CD4-positive, alpha-beta T cell (primary cell): ENCODE measurements around the gene NTRK1. TPM values are rescaled to one million over a fixed set of nuclear protein-coding genes. Genes with fewer than 3 reads are reported as not detected.

Experiments
- ATAC-seq: fragments of 200-7000 bp; cut with Tn5 transposase; one replicate; pipeline ENCODE4 v1.10.0; 2022; ENCODE audit warnings: mild to moderate bottlenecking; ENCODE audit not compliant: poor library complexity
- CTCF ChIA-PET: fragments of 350-600 bp; sonication (Branson Sonifier 250); formaldehyde crosslinking; loops from one replicate; lab custom pipeline; 2021; ENCODE audit warnings: antibody characterized with exemption, inconsistent platforms; lab: Charles Lee
- POLR2A ChIA-PET: fragments of 350-600 bp; sonication (Branson Sonifier 250); formaldehyde crosslinking; loops from one replicate; lab custom pipeline; 2021; ENCODE audit warnings: antibody characterized with exemption, inconsistent platforms; lab: Charles Lee
- DNase-seq, 14 experiments: peaks; one replicate each; pipeline ENCODE4 v3.0.0-alpha.2; 2013 to 2020; ENCODE audit warnings: mixed read lengths in 2 of 14
- H3K27ac ChIP-seq, 2 donors: one replicate each; pipeline versions ENCODE4 v1.5.1 to v1.7.0; 2013; ENCODE audit warnings: low read length in 2 of 2, low read depth in 1 of 2, mild to moderate bottlenecking in 1 of 2
- H3K27me3 ChIP-seq, 2 experiments: 1 replicate in 1 of 2; 2 replicates in 1 of 2; pipeline versions ENCODE4 v1.6.1 to v1.7.0; 2013; ENCODE audit warnings: low read length in 2 of 2, control low read depth in 1 of 2, mild to moderate bottlenecking in 1 of 2, moderate library complexity in 1 of 2; ENCODE audit not compliant: insufficient read depth in 2 of 2, control insufficient read depth in 1 of 2
- H3K36me3 ChIP-seq: one replicate; pipeline ENCODE4 v1.6.1; 2013; ENCODE audit warnings: low read length, control low read depth; ENCODE audit not compliant: insufficient read depth
- H3K4me1 ChIP-seq: one replicate; pipeline ENCODE4 v1.6.1; 2013; ENCODE audit warnings: low read length, control low read depth; ENCODE audit not compliant: insufficient read depth
- H3K4me3 ChIP-seq: one replicate; pipeline ENCODE4 v1.5.1; 2013; ENCODE audit warnings: mild to moderate bottlenecking, low read length, moderate library complexity
- H3K9me3 ChIP-seq, 2 experiments: 1 replicate in 1 of 2; 2 replicates in 1 of 2; pipeline versions ENCODE4 v1.6.1 to v1.7.0; 2013; ENCODE audit warnings: low read length in 2 of 2, mild to moderate bottlenecking in 2 of 2, control low read depth in 1 of 2, moderate library complexity in 1 of 2; ENCODE audit not compliant: control insufficient read depth in 1 of 2, insufficient read depth in 1 of 2
- H3K27ac Mint-ChIP-seq: one replicate; pipeline ENCODE4 v1.8.0; 2020; ENCODE audit warnings: mixed read lengths
- H3K27me3 Mint-ChIP-seq: one replicate; pipeline ENCODE4 v1.8.0; 2021; ENCODE audit warnings: mixed read lengths
- H3K36me3 Mint-ChIP-seq: one replicate; pipeline ENCODE4 v1.8.0; 2021; ENCODE audit warnings: low read depth, mixed read lengths
- H3K4me1 Mint-ChIP-seq: one replicate; pipeline ENCODE4 v1.8.0; 2021; ENCODE audit warnings: low read depth, mixed read lengths
- H3K4me3 Mint-ChIP-seq: one replicate; pipeline ENCODE4 v1.8.0; 2020; ENCODE audit warnings: mild to moderate bottlenecking, mixed read lengths
- H3K9me3 Mint-ChIP-seq: one replicate; pipeline ENCODE4 v1.8.0; 2020; ENCODE audit warnings: mixed read lengths
- CTCF ChIP-seq: fragments of 200-600 bp; IDR thresholded peaks from one replicate; pipeline ENCODE4 v1.8.0; 2022; ENCODE audit warnings: antibody characterized with exemption, mild to moderate bottlenecking
- intact Hi-C, 2 experiments: fragments of 100-400 bp; cut with DNase I in 1 of 2; cut with micrococcal nuclease in 1 of 2; formaldehyde crosslinking; loops; one replicate each; pipeline versions ENCODE4 v1.15.1 to v1.9.0; 2023 to 2025; cut with DNase I, micrococcal nuclease
- total RNA-seq, 174 experiments: library from RNA in 2 of 174; stranded (reverse) in 2 of 174; gene quantifications; one replicate each; pipeline ENCODE4 v1.2.3 and lab custom pipeline; 2021 to 2026

Gene NTRK1
- total RNA-seq, 2 experiments from 2014 or later: 0.42 to 0.52 TPM

GRCh38 chr1:156813298-156813697, 47.4 kb upstream of the NTRK1 start:
- Mint-ChIP-seq H3K4me3 (peak overlapping the region; percentile 83), H3K36me3 (peaks cover 45% of the 10 kb centered on the region), H3K27ac (peak overlapping the region; percentile 98), H3K27me3 (peaks cover 6% of the 10 kb centered on the region), H3K9me3 (no peaks in the 10 kb centered on the region), H3K4me1 (peaks cover 58% of the 10 kb centered on the region)
- Histone ChIP-seq H3K27me3 (no peaks in the 10 kb centered on the region), H3K4me1 (peaks cover 87% of the 10 kb centered on the region), H3K27ac (peak overlapping the region; percentile 97 to 99), H3K9me3 (no peaks in the 10 kb centered on the region), H3K4me3 (peak overlapping the region; percentile 73), H3K36me3 (peaks cover 51% of the 10 kb centered on the region)
- TF ChIP-seq CTCF: no peak
- intact Hi-C loops: loop anchor here (5.0 to 10.0 kb wide), 3 partner anchors 34 to 322 kb away; partner anchors contain the start of gene ETV3 (in 1 of the 2)
- ChIA-PET CTCF (interaction anchor here (1.0 to 2.9 kb wide), 7 partner anchors 13 to 87 kb away, joined by 3 to 27 read pairs (median 8); partner anchors contain the start of gene NTRK1), POLR2A (interaction anchor here (1.0 to 1.6 kb wide), 3 partner anchors 32 to 62 kb away, joined by 3 to 5 read pairs (median 4); partner anchors contain the start of genes HDGF and NTRK1)
- no peak for DNase-seq
- ATAC-seq: no peak

- intact Hi-C loops: loop anchor here (2.0 to 10.0 kb wide), 4 partner anchors 33 to 321 kb away; partner anchors contain the start of gene ETV3 (in 1 of the 2)
- peaks cover 40% of the 10 kb centered on the region for H3K36me3 Mint-ChIP-seq
- H3K27ac Mint-ChIP-seq: peak overlapping the region; percentile 98
These were observed 46.7 kb upstream of the NTRK1 start for GRCh38 chr1:156813750-156814570.

More at GRCh38 chr1:156813750-156814570, 46.7 kb upstream of the NTRK1 start:
- no peaks in the 10 kb centered on the region for H3K9me3 ChIP-seq
- ChIA-PET POLR2A (interaction anchor here (1.2 to 1.6 kb wide), 2 partner anchors 46 to 62 kb away, joined by 4 to 5 read pairs; partner anchors contain the start of genes HDGF and NTRK1), CTCF (interaction anchor here (0.6 to 2.9 kb wide), 11 partner anchors 9 to 88 kb away, joined by 3 to 27 read pairs (median 6); partner anchors contain the start of genes NTRK1 and PRCC)
- peak; percentile 51 for ATAC-seq
- H3K4me3 Mint-ChIP-seq: peak overlapping the region; percentile 83
- H3K4me1 Mint-ChIP-seq: peaks cover 58% of the 10 kb centered on the region
- peak; percentile 36 to 90 (median 70) for DNase-seq
- H3K27me3 ChIP-seq: no peaks in the 10 kb centered on the region
- peak; percentile 70 for TF ChIP-seq CTCF
- H3K27me3 Mint-ChIP-seq: peaks cover 6% of the 10 kb centered on the region
- peak overlapping the region; percentile 97 to 99 for H3K27ac ChIP-seq
- peak overlapping the region; percentile 73 for H3K4me3 ChIP-seq
- H3K9me3 Mint-ChIP-seq: no peaks in the 10 kb centered on the region
- H3K36me3 ChIP-seq: peaks cover 45% of the 10 kb centered on the region
- peaks cover 80% of the 10 kb centered on the region for H3K4me1 ChIP-seq
